H1 (cell line): ENCODE measurements around the gene MYO5A. TPM values are rescaled to one million over a fixed set of nuclear protein-coding genes. Genes with fewer than 3 reads are reported as not detected.
"Not testable (repeated sequence)": the region's sequence is repeated elsewhere in the genome, so short reads cannot be mapped to it uniquely, and the experiment has no call there.

Source experiments
- CTCF ChIA-PET: fragments of 300-600 bp; sonication (Branson Sonifier 250); formaldehyde crosslinking; loops from one replicate; lab custom pipeline; 2021; ENCODE audit not compliant: partially characterized antibody; lab: Charles Lee
- POLR2A ChIA-PET: fragments of 300-600 bp; sonication (Branson Sonifier 250); formaldehyde crosslinking; loops from one replicate; lab custom pipeline; 2021; ENCODE audit warnings: inconsistent platforms; ENCODE audit not compliant: partially characterized antibody; lab: Charles Lee
- DNase-seq, 2 experiments: peaks; one replicate each; pipeline versions ENCODE4 v3.0.0 to v3.0.0-alpha.2; 2010 to 2022; ENCODE audit warnings: low spot score in 2 of 2, low read depth in 1 of 2, mixed read lengths in 1 of 2
- FAIRE-seq: peaks from 2 replicates; lab custom pipeline; 2011; peaks lifted over from hg19 to GRCh38; lab: Jason Lieb, UNC
- H2AFZ ChIP-seq: 2 replicates; pipeline ENCODE4 v1.8.1; 2012; ENCODE audit warnings: low read length, inconsistent platforms
- H2AK5ac ChIP-seq: 2 replicates; pipeline ENCODE4 v1.6.1; 2013; ENCODE audit warnings: low read depth, low read length
- H2BK120ac ChIP-seq: replicated peaks from 2 replicates; pipeline ENCODE3; 2013; ENCODE audit warnings: low read depth, low read length, inconsistent platforms
- H2BK12ac ChIP-seq: 2 replicates; pipeline ENCODE4 v1.6.1; 2013; ENCODE audit warnings: low read depth, low read length
- H2BK15ac ChIP-seq: 2 replicates; pipeline ENCODE4 v1.6.1; 2013; ENCODE audit warnings: low read length
- H2BK20ac ChIP-seq: 2 replicates; pipeline ENCODE4 v1.6.1; 2013; ENCODE audit warnings: low read length
- H2BK5ac ChIP-seq: 2 replicates; pipeline ENCODE4 v1.6.1; 2013; ENCODE audit warnings: low read depth, low read length
- H3K14ac ChIP-seq: 2 replicates; pipeline ENCODE4 v1.6.1; 2013; ENCODE audit warnings: inconsistent platforms; ENCODE audit not compliant: insufficient read length
- H3K18ac ChIP-seq: 2 replicates; pipeline ENCODE4 v1.6.1; 2013; ENCODE audit warnings: low read length; ENCODE audit errors: extremely low read depth
- H3K23ac ChIP-seq: 2 replicates; pipeline ENCODE4 v1.6.1; 2013; ENCODE audit warnings: inconsistent platforms; ENCODE audit not compliant: insufficient read length
- H3K23me2 ChIP-seq: 2 replicates; pipeline ENCODE4 v1.6.1; 2013; ENCODE audit warnings: low read depth, low read length
- H3K27ac ChIP-seq: 2 replicates; pipeline ENCODE4 v1.6.1; 2011; ENCODE audit warnings: low read depth, low read length, inconsistent platforms
- H3K27me3 ChIP-seq, 4 experiments: replicated peaks in 1 of 4; 1 replicate in 1 of 4; 2 replicates in 3 of 4; pipeline versions ENCODE4 v1.6.1 to v1.8.1; 2011 to 2013; ENCODE audit warnings: low read length in 3 of 4, mild to moderate bottlenecking in 3 of 4, inconsistent platforms in 2 of 4, mixed read lengths in 2 of 4, moderate library complexity in 1 of 4; ENCODE audit not compliant: control insufficient read depth in 3 of 4, insufficient read depth in 3 of 4; ENCODE audit errors: extremely low read depth in 1 of 4
- H3K36me3 ChIP-seq, 4 experiments: 2 replicates each; pipeline versions ENCODE4 v1.6.1 to v1.8.1; 2011 to 2013; ENCODE audit warnings: mild to moderate bottlenecking in 4 of 4, low read length in 3 of 4, moderate library complexity in 2 of 4, control low read depth in 1 of 4, inconsistent platforms in 1 of 4; ENCODE audit not compliant: insufficient read depth in 4 of 4, control insufficient read depth in 2 of 4
- H3K4ac ChIP-seq: replicated peaks from 2 replicates; pipeline ENCODE3; 2013; ENCODE audit warnings: low read length, low read depth, mixed read lengths, inconsistent platforms; ENCODE audit not compliant: insufficient read length
- H3K4me1 ChIP-seq, 4 experiments: replicated peaks in 1 of 4; 1 replicate in 1 of 4; 2 replicates in 3 of 4; pipeline versions ENCODE4 v1.6.1 to v1.8.1; 2011 to 2013; ENCODE audit warnings: low read length in 3 of 4, inconsistent platforms in 2 of 4, mixed read lengths in 1 of 4; ENCODE audit not compliant: insufficient read depth in 4 of 4, control insufficient read depth in 3 of 4
- H3K4me2 ChIP-seq, 2 experiments: 2 replicates each; pipeline versions ENCODE4 v1.6.1 to v1.8.1; 2011 to 2013; ENCODE audit warnings: low read depth in 2 of 2, low read length in 2 of 2, control low read depth in 1 of 2, inconsistent platforms in 1 of 2, mild to moderate bottlenecking in 1 of 2; ENCODE audit not compliant: insufficient read depth in 1 of 2
- H3K4me3 ChIP-seq, 4 experiments: fragments of 200-600, 300-600 bp in 1 of 4; sonication (generic), shearing (Covaris generic), sonication (Bioruptor Twin) in 1 of 4; 2 replicates each; pipeline versions ENCODE4 v1.5.1 to v1.8.1; 2011 to 2016; ENCODE audit warnings: low read length in 4 of 4, low read depth in 3 of 4, control low read depth in 2 of 4, inconsistent platforms in 2 of 4, mild to moderate bottlenecking in 2 of 4, mixed read lengths in 1 of 4, moderate library complexity in 1 of 4; ENCODE audit not compliant: insufficient read depth in 2 of 4; ENCODE audit errors: extremely low read depth in 1 of 4
- H3K56ac ChIP-seq: replicated peaks from 2 replicates; pipeline ENCODE3; 2013; ENCODE audit warnings: low read depth, mild to moderate bottlenecking, mixed read lengths, low read length, inconsistent platforms; ENCODE audit not compliant: insufficient read length
- H3K79me1 ChIP-seq: 2 replicates; pipeline ENCODE4 v1.6.1; 2013; ENCODE audit warnings: low read depth, low read length, control low read depth
- H3K79me2 ChIP-seq, 2 experiments: 2 replicates each; pipeline versions ENCODE4 v1.6.1 to v1.8.1; 2012 to 2013; ENCODE audit warnings: low read length in 2 of 2, mild to moderate bottlenecking in 2 of 2, inconsistent platforms in 1 of 2; ENCODE audit not compliant: insufficient read depth in 2 of 2, control insufficient read depth in 1 of 2
- H3K9ac ChIP-seq, 4 experiments: replicated peaks in 1 of 4; 1 replicate in 1 of 4; 2 replicates in 3 of 4; pipeline versions ENCODE4 v1.6.1 to v1.8.1; 2011 to 2013; ENCODE audit warnings: low read depth in 3 of 4, low read length in 3 of 4, control low read depth in 2 of 4, mild to moderate bottlenecking in 2 of 4, moderate library complexity in 2 of 4, inconsistent platforms in 1 of 4; ENCODE audit errors: extremely low read depth in 1 of 4
- H3K9me3 ChIP-seq, 2 experiments: 2 replicates each; pipeline versions ENCODE4 v1.6.1 to v1.8.1; 2012 to 2013; ENCODE audit warnings: mild to moderate bottlenecking in 2 of 2, moderate library complexity in 2 of 2, control low read depth in 1 of 2, inconsistent platforms in 1 of 2, low read depth in 1 of 2, low read length in 1 of 2, mixed read lengths in 1 of 2; ENCODE audit not compliant: insufficient read depth in 2 of 2
- H4K20me1 ChIP-seq, 2 experiments: replicated peaks in 1 of 2; 2 replicates each; pipeline versions ENCODE3 to v1.8.1; 2011 to 2013; ENCODE audit warnings: inconsistent platforms in 2 of 2, low read length in 2 of 2, mild to moderate bottlenecking in 1 of 2; ENCODE audit not compliant: insufficient read depth in 2 of 2, control insufficient read depth in 1 of 2
- H4K5ac ChIP-seq: 2 replicates; pipeline ENCODE4 v1.6.1; 2013; ENCODE audit warnings: low read length, low read depth, mixed read lengths, inconsistent platforms; ENCODE audit not compliant: insufficient read length
- H4K8ac ChIP-seq: 2 replicates; pipeline ENCODE4 v1.8.0; 2013; ENCODE audit warnings: mild to moderate bottlenecking, moderate library complexity, low read length, inconsistent platforms; ENCODE audit not compliant: insufficient read depth; ENCODE audit errors: extremely low read depth
- H4K91ac ChIP-seq: replicated peaks from 2 replicates; pipeline ENCODE3; 2013; ENCODE audit warnings: low read length, mixed read lengths, inconsistent platforms; ENCODE audit not compliant: insufficient read length
- CREB1 ChIP-seq: IDR thresholded peaks from 2 replicates; pipeline ENCODE4 v1.6.1; 2012; ENCODE audit warnings: inconsistent platforms
- JUND ChIP-seq: IDR thresholded peaks from 2 replicates; pipeline ENCODE4 v1.6.1; 2011; ENCODE audit warnings: mild to moderate bottlenecking, improper control_type of control experiment, low read length
- SAP30 ChIP-seq: fragments of 300-600 bp; sonication (generic); IDR thresholded peaks from 2 replicates; pipeline ENCODE4 v1.7.1; 2012; ENCODE audit warnings: low read length, moderate library complexity, mild to moderate bottlenecking, inconsistent platforms; ENCODE audit not compliant: insufficient read depth, insufficient replicate concordance
- SP2 ChIP-seq: IDR thresholded peaks from 2 replicates; pipeline ENCODE4 v1.6.1; 2012; ENCODE audit warnings: mild to moderate bottlenecking, low read length, inconsistent platforms
- TAF1 ChIP-seq: IDR thresholded peaks from 2 replicates; pipeline ENCODE4 v1.6.1; 2011; ENCODE audit warnings: mild to moderate bottlenecking, low read depth, low read length
- WGBS, 2 experiments: shearing (Covaris generic) in 1 of 2; methylation state at CpG; one replicate each; pipeline versions ENCODE4 v1.1.6 to v1.1.7; 2013 to 2015; ENCODE audit warnings: low lambda C conversion rate in 2 of 2, mixed read lengths in 2 of 2, inconsistent platforms in 1 of 2, low coverage in 1 of 2, missing lambda C conversion rate in 1 of 2; ENCODE audit not compliant: insufficient replicate concordance in 2 of 2, insufficient coverage in 1 of 2, insufficient read length in 1 of 2; ENCODE audit errors: extremely low coverage in 1 of 2, missing lambda C conversion rate in 1 of 2; 5-methylcytosine and 5-hydroxymethylcytosine counted together
- polyA plus RNA-seq, 7 experiments: library from polyadenylated mRNA; depleted of rRNA in 3 of 7; stranded (reverse) in 5 of 7; unstranded in 2 of 7; fragments of >200 nt in 5 of 7; fragments of 200-250 nt in 2 of 7; gene quantifications; 1 replicate in 5 of 7; 2 replicates in 1 of 7; 4 replicates in 1 of 7; pipeline versions ENCODE4 v1.2.1 to v1.2.3, GENCODE V29; 2011 to 2013; ENCODE audit warnings: missing spikeins in 2 of 7, mixed read lengths in 2 of 7
- total RNA-seq: library from RNA; stranded (reverse); fragmentation: NEBNext Ultra II Directional; extraction: Animal tissue kit (Norgen Biotek cat#: 25700); gene quantifications from 2 replicates; pipeline ENCODE4 v1.2.1, GENCODE V29; 2021

Gene MYO5A
- total and polyA plus RNA-seq, 2 of the 8 experiments (the other 6 are each of a cell fraction or from before 2014, with no cell fraction given) = 11.4 to 24.7 TPM

DNA sequence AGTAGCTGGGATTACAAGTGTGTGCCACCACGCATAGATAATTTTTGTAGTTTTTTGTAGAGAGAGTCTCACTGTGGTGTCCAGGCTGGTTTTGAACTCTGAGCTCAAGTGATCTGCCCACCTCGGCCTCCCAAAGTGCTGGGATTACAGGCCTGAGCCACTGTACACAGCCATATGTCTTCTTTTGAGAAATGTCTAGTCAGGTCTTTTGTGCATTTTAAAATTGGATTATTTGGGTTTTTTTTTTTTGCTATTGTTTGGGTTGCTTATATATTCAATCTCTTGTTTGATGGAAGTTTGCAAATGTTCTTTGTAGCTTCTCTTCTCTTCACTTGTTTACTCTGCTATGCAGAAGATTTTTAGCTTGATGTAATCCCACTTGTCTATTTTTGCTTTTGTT, 46.4 kb upstream of the MYO5A start:
- no peak for DNase-seq

GRCh38 chr15:52574623-52575022, 45.9 kb upstream of the MYO5A start:
- H4K20me1 ChIP-seq, H3K4me1 ChIP-seq, POLR2A ChIA-PET, H2AFZ ChIP-seq, H3K27ac ChIP-seq, H3K14ac ChIP-seq, H3K56ac ChIP-seq, H3K27me3 ChIP-seq, H3K18ac ChIP-seq, H4K5ac ChIP-seq, H3K23me2 ChIP-seq, H2BK120ac ChIP-seq, H3K79me2 ChIP-seq, H3K23ac ChIP-seq, H3K4ac ChIP-seq, H2BK15ac ChIP-seq, H4K8ac ChIP-seq, H3K79me1 ChIP-seq, H2BK20ac ChIP-seq, CTCF ChIA-PET, H3K4me3 ChIP-seq, H2BK5ac ChIP-seq, H2BK12ac ChIP-seq, H4K91ac ChIP-seq, H3K4me2 ChIP-seq, H2AK5ac ChIP-seq, FAIRE-seq, H3K36me3 ChIP-seq, DNase-seq, H3K9me3 ChIP-seq, H3K9ac ChIP-seq: not testable (repeated sequence)
- WGBS, 2 experiments = 100% methylated on average over 3 of the region's 3 CpGs; no CpG with 5 or more reads in 1 of the 2 experiments

More for the DNA sequence above, 46.4 kb upstream of the MYO5A start:
- Histone ChIP-seq H3K36me3 (no peaks in the 10 kb centered on the region), H3K27me3 (no peaks in the 10 kb centered on the region), H2BK15ac (no peak overlapping the region), H2AFZ (no peak overlapping the region), H2BK120ac (no peak overlapping the region), H2BK20ac (no peak overlapping the region), H3K79me2 (no peaks in the 10 kb centered on the region), H3K4me2 (no peak overlapping the region), H3K14ac (no peak overlapping the region), H2BK12ac (no peak overlapping the region), H3K56ac (no peak overlapping the region)
- POLR2A ChIA-PET = no interaction called here
- TF ChIP-seq SP2 = no peak
- no peak for TF ChIP-seq SAP30
- no peak for TF ChIP-seq CREB1
- no peak for TF ChIP-seq TAF1
- TF ChIP-seq JUND = no peak
- TF ChIP-seq, all 59 proteins: peak for 0
- no peak overlapping the region for H2BK5ac ChIP-seq
- H3K9ac ChIP-seq = no peak overlapping the region
- no peak overlapping the region for H3K18ac ChIP-seq
- FAIRE-seq = no peak
- WGBS, 2 experiments = 95% methylated on average over 2 of the region's 2 CpGs; no CpG with 5 or more reads in 1 of the 2 experiments
- CTCF ChIA-PET = no interaction called here
- H3K79me1 ChIP-seq = no peaks in the 10 kb centered on the region
- no peak overlapping the region for H3K23ac ChIP-seq
- no peak overlapping the region for H2AK5ac ChIP-seq
- H3K4ac ChIP-seq = no peak overlapping the region
- no peak overlapping the region for H3K27ac ChIP-seq
- H3K23me2 ChIP-seq = no peaks in the 10 kb centered on the region
- no peaks in the 10 kb centered on the region for H3K9me3 ChIP-seq
- H3K4me1 ChIP-seq = no peaks in the 10 kb centered on the region
- no peaks in the 10 kb centered on the region for H4K20me1 ChIP-seq
- no peak overlapping the region for H3K4me3 ChIP-seq
- H4K5ac ChIP-seq = no peak overlapping the region
- H4K91ac ChIP-seq = no peak overlapping the region
- H4K8ac ChIP-seq = no peak overlapping the region
